Fibroblast of lung (primary cell): ENCODE data around the gene ZMYM4. TPM values are rescaled to one million over a fixed set of nuclear protein-coding genes. Genes with fewer than 3 reads are reported as not detected.

Source experiments
- DNase-seq, 2 donors: peaks; one replicate each; pipeline versions ENCODE4 v3.0.0 to v3.0.0-alpha.2; 2010; ENCODE audit warnings: low read depth in 2 of 2
- H2AFZ ChIP-seq: 2 replicates; pipeline ENCODE4 v1.5.1; 2012; ENCODE audit warnings: low read length, control low read depth, inconsistent platforms
- H3K27ac ChIP-seq: 2 replicates; pipeline ENCODE4 v1.5.1; 2011; ENCODE audit warnings: low read length, control low read depth; ENCODE audit not compliant: insufficient read depth
- H3K27me3 ChIP-seq: 2 replicates; pipeline ENCODE4 v1.5.1; 2011; ENCODE audit warnings: mild to moderate bottlenecking, low read length; ENCODE audit not compliant: control insufficient read depth, insufficient read depth
- H3K36me3 ChIP-seq: 2 replicates; pipeline ENCODE4 v1.5.1; 2011; ENCODE audit warnings: low read length; ENCODE audit not compliant: control insufficient read depth, insufficient read depth
- H3K4me1 ChIP-seq: 2 replicates; pipeline ENCODE4 v1.5.1; 2011; ENCODE audit warnings: low read length; ENCODE audit not compliant: control insufficient read depth, insufficient read depth; ENCODE audit errors: extremely low read depth
- H3K4me2 ChIP-seq: 2 replicates; pipeline ENCODE4 v1.5.1; 2011; ENCODE audit warnings: low read length, control low read depth; ENCODE audit not compliant: insufficient read depth; ENCODE audit errors: extremely low read depth
- H3K4me3 ChIP-seq, 4 experiments: fragments of 200-600 bp in 1 of 4; sonication (generic) in 1 of 4; replicated peaks in 1 of 4; 2 replicates each; pipeline ENCODE4 v1.5.1; 2011 to 2016; ENCODE audit warnings: low read length in 4 of 4, low read depth in 3 of 4, mild to moderate bottlenecking in 3 of 4, control low read depth in 2 of 4, inconsistent platforms in 1 of 4, mixed read lengths in 1 of 4; ENCODE audit not compliant: insufficient read depth in 1 of 4; ENCODE audit errors: control extremely low read depth in 1 of 4
- H3K79me2 ChIP-seq: 2 replicates; pipeline ENCODE4 v1.5.1; 2012; ENCODE audit warnings: mild to moderate bottlenecking, low read length, inconsistent platforms; ENCODE audit not compliant: control insufficient read depth, insufficient read depth
- H3K9ac ChIP-seq: 2 replicates; pipeline ENCODE4 v1.5.1; 2011; ENCODE audit warnings: mild to moderate bottlenecking, low read length, control low read depth; ENCODE audit not compliant: insufficient read depth
- H3K9me3 ChIP-seq: 2 replicates; pipeline ENCODE4 v1.5.1; 2012; ENCODE audit warnings: low read depth, low read length; ENCODE audit not compliant: control insufficient read depth, insufficient read depth
- H4K20me1 ChIP-seq: 2 replicates; pipeline ENCODE4 v1.5.1; 2011; ENCODE audit warnings: low read length; ENCODE audit not compliant: control insufficient read depth, insufficient read depth; ENCODE audit errors: extremely low read depth
- EZH2 ChIP-seq: IDR thresholded peaks from 2 replicates; pipeline ENCODE4 v1.5.1; 2012; ENCODE audit warnings: low read length, control low read depth, mild to moderate bottlenecking; ENCODE audit errors: missing control alignments
- polyA plus RNA-seq, 2 donors: library from polyadenylated mRNA; depleted of rRNA in 1 of 2; stranded (reverse) in 1 of 2; unstranded in 1 of 2; fragments of >200 nt; gene quantifications; 2 replicates each; pipeline ENCODE4 v1.2.1, GENCODE V29; 2011 to 2012; ENCODE audit warnings: missing spikeins in 1 of 2
- total RNA-seq: library from RNA; depleted of rRNA; stranded (reverse); fragments of >200 nt; gene quantifications from 2 replicates; pipeline ENCODE4 v1.2.1, GENCODE V29; 2014
- TF ChIP-seq, protein P1 (sequence below), 2 donors: IDR thresholded peaks in 1 of 2; conservative IDR thresholded peaks in 1 of 2; 1 replicate in 1 of 2; 2 replicates in 1 of 2; pipeline ENCODE4 v1.5.1; 2011 to 2012; ENCODE audit warnings: low read length in 2 of 2, control low read depth in 1 of 2, inconsistent platforms in 1 of 2, low read depth in 1 of 2, mild to moderate bottlenecking in 1 of 2

Gene ZMYM4
- total and polyA plus RNA-seq, 2 donors (not counting 1 experiment from before 2014, with no cell fraction given) = 40.5 to 54.1 TPM

DNA sequence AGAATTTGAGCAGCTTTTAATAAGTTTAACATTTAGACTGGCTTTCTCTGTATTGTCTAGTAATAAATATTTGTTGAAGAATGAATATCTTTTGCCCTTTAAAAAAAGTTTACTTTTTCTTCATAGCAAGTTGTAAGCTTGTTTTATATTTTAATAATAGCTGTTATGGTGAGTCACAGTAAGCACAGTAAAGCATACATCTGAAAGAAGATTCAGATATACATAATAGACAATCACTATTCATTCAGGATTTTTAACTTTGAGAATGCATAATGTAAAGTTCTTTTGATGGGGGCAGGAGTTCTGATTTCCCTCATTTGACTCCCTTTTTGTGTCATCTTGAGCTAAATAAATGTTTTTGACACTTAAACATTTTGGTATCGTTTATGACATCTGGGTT lies 66.0 kb downstream of the ZMYM4 start:
- Histone ChIP-seq H3K27ac (no peak overlapping the region), H3K4me3 (no peak overlapping the region), H3K27me3 (no peaks in the 10 kb centered on the region), H3K36me3 (no peaks in the 10 kb centered on the region), H3K4me2 (no peak overlapping the region), H3K9ac (no peak overlapping the region), H3K4me1 (no peaks in the 10 kb centered on the region), H3K79me2 (peaks cover 8% of the 10 kb centered on the region), H3K9me3 (no peaks in the 10 kb centered on the region), H2AFZ (no peak overlapping the region), H4K20me1 (no peaks in the 10 kb centered on the region)
- no peak for DNase-seq
- TF ChIP-seq EZH2 = no peak
- TF ChIP-seq, protein P1, sequence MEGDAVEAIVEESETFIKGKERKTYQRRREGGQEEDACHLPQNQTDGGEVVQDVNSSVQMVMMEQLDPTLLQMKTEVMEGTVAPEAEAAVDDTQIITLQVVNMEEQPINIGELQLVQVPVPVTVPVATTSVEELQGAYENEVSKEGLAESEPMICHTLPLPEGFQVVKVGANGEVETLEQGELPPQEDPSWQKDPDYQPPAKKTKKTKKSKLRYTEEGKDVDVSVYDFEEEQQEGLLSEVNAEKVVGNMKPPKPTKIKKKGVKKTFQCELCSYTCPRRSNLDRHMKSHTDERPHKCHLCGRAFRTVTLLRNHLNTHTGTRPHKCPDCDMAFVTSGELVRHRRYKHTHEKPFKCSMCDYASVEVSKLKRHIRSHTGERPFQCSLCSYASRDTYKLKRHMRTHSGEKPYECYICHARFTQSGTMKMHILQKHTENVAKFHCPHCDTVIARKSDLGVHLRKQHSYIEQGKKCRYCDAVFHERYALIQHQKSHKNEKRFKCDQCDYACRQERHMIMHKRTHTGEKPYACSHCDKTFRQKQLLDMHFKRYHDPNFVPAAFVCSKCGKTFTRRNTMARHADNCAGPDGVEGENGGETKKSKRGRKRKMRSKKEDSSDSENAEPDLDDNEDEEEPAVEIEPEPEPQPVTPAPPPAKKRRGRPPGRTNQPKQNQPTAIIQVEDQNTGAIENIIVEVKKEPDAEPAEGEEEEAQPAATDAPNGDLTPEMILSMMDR (conservative IDR thresholded peaks at IDR 0.05 in 1 of 2, IDR thresholded peaks at IDR 0.05 in 1 of 2; ENCODE audit: low read depth in 1 of 2, low read length in 2 of 2) = no peak

DNA sequence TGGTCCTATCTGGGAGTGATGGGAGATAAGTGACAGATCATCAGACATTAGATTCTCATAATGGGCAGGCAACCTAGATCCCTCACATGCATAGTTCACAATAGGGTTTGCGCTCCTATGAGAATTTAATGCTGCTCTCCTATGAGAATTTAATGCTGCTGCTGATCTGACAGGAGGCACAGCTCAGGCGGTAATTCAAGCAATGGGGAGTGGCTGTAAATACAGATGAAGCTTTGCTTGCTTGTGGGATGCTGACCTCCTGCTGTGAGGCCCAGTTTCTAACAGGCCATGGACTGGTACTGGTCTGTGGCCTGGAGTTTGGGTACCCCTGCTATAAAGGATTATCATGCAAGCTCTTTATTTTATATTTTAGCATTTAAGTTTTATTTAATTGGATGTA lies 72.0 kb downstream of the ZMYM4 start:
- H3K4me1 ChIP-seq = no peaks in the 10 kb centered on the region
- H3K27me3 ChIP-seq = no peaks in the 10 kb centered on the region
- H3K36me3 ChIP-seq = no peaks in the 10 kb centered on the region
- no peak overlapping the region for H3K4me2 ChIP-seq
- no peak overlapping the region for H3K27ac ChIP-seq
- TF ChIP-seq EZH2 = no peak
- TF ChIP-seq, protein P1 (conservative IDR thresholded peaks at IDR 0.05 in 1 of 2, IDR thresholded peaks at IDR 0.05 in 1 of 2; ENCODE audit: low read depth in 1 of 2, low read length in 2 of 2) = no peak
- H3K9me3 ChIP-seq = no peaks in the 10 kb centered on the region
- H3K79me2 ChIP-seq = peaks cover 20% of the 10 kb centered on the region
- H3K9ac ChIP-seq = no peak overlapping the region
- no peaks in the 10 kb centered on the region for H4K20me1 ChIP-seq
- no peak for DNase-seq
- no peak overlapping the region for H3K4me3 ChIP-seq
- no peak overlapping the region for H2AFZ ChIP-seq

DNA sequence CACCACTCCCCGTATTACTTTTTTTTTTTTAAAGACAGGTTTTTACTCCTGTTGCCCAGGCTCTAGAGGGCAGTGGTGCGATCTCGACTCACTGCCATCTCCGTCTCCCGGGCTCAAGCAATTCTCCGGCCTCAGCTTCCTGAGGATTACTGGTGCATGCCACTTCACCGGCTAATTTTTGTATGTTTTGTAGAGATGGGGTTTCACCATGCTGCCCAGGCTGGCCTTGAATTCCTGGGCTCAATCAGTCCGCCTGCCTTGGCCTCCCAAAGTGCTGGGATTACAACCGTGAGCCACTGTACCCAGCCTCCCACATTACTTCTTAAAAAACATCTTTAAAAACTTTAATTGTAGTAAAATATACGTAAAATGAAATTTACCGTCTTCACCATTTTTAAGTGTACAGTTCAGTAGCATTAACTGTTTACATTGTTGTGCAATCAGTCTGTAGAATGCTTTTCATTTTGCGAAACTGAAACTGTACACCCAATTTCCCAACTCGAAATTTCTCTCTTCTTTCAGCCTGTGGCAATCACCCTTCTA lies 77.0 kb downstream of the ZMYM4 start:
- Histone ChIP-seq H3K27me3 (no peaks in the 10 kb centered on the region), H3K4me1 (no peaks in the 10 kb centered on the region), H3K4me3 (no peak overlapping the region), H4K20me1 (no peaks in the 10 kb centered on the region), H3K27ac (no peak overlapping the region), H2AFZ (no peak overlapping the region), H3K4me2 (no peak overlapping the region), H3K9me3 (no peaks in the 10 kb centered on the region), H3K79me2 (peaks cover 9% of the 10 kb centered on the region), H3K36me3 (no peaks in the 10 kb centered on the region), H3K9ac (no peak overlapping the region)
- TF ChIP-seq, protein P1 (conservative IDR thresholded peaks at IDR 0.05 in 1 of 2, IDR thresholded peaks at IDR 0.05 in 1 of 2; ENCODE audit: low read depth in 1 of 2, low read length in 2 of 2) = no peak
- no peak for TF ChIP-seq EZH2
- DNase-seq = peak in 1 of 2 donors; percentile 74
